Skeletal muscle satellite cell (primary cell): ENCODE measurements around the gene RNF215.
"Not testable (repeated sequence)": the region's sequence is repeated elsewhere in the genome, so short reads cannot be mapped to it uniquely, and the experiment has no call there.

Source experiments
- H3K27me3 ChIP-seq: 2 replicates; pipeline ENCODE4 v1.7.0; 2013; ENCODE audit warnings: low read length; ENCODE audit not compliant: control insufficient read depth, insufficient read depth
- H3K36me3 ChIP-seq: 2 replicates; pipeline ENCODE4 v1.7.0; 2013; ENCODE audit warnings: mild to moderate bottlenecking, control low read depth, low read length; ENCODE audit not compliant: insufficient read depth
- H3K4me1 ChIP-seq: 2 replicates; pipeline ENCODE4 v1.7.0; 2013; ENCODE audit warnings: low read length; ENCODE audit not compliant: control insufficient read depth, insufficient read depth
- H3K4me2 ChIP-seq: 2 replicates; pipeline ENCODE4 v1.7.0; 2013; ENCODE audit warnings: mild to moderate bottlenecking, low read length
- H3K4me3 ChIP-seq: 2 replicates; pipeline ENCODE4 v1.7.0; 2013; ENCODE audit warnings: low read length
- H3K9ac ChIP-seq: 2 replicates; pipeline ENCODE4 v1.7.0; 2013; ENCODE audit warnings: mild to moderate bottlenecking, low read depth, low read length, moderate library complexity
- H3K9me3 ChIP-seq: replicated peaks from 2 replicates; pipeline ENCODE4 v1.7.0; 2013; ENCODE audit warnings: mild to moderate bottlenecking, control low read depth, low read length

RNF215 gene

GRCh38 chr22:30402028-30402765 lies 15.0 kb upstream of the RNF215 start:
- Histone ChIP-seq H3K36me3 (peaks cover 56% of the 10 kb centered on the region), H3K4me2 (peak overlapping the region; percentile 48), H3K27me3 (no peaks in the 10 kb centered on the region), H3K9me3 (no peaks in the 10 kb centered on the region), H3K4me1 (peaks cover 61% of the 10 kb centered on the region), H3K4me3 (peak overlapping the region; percentile 28), H3K9ac (peak overlapping the region; percentile 3)

- H3K27me3 ChIP-seq, H3K9ac ChIP-seq, H3K9me3 ChIP-seq, H3K4me2 ChIP-seq, H3K4me3 ChIP-seq: not testable (repeated sequence)
- peaks cover 55% of the 10 kb centered on the region for H3K4me1 ChIP-seq
- H3K36me3 ChIP-seq, result peaks cover 46% of the 10 kb centered on the region
Observed at GRCh38 chr22:30401024-30401423, 13.8 kb upstream of the RNF215 start.

- no peaks in the 10 kb centered on the region for H3K27me3 ChIP-seq
- peaks cover 47% of the 10 kb centered on the region for H3K4me1 ChIP-seq
- peak overlapping the region; percentile 96 for H3K4me2 ChIP-seq
- peaks cover 39% of the 10 kb centered on the region for H3K36me3 ChIP-seq
- H3K9me3 ChIP-seq, result no peaks in the 10 kb centered on the region
- no peak overlapping the region for H3K9ac ChIP-seq
- peak overlapping the region; percentile 89 for H3K4me3 ChIP-seq
Observed at GRCh38 chr22:30400159-30400558, 12.9 kb upstream of the RNF215 start.

- peaks cover 43% of the 10 kb centered on the region for H3K4me1 ChIP-seq
- H3K9me3 ChIP-seq, result no peaks in the 10 kb centered on the region
- H3K4me3 ChIP-seq, result peak overlapping the region; percentile 89
- peak overlapping the region; percentile 87 for H3K9ac ChIP-seq
- H3K4me2 ChIP-seq, result peak overlapping the region; percentile 96
- H3K27me3 ChIP-seq, result no peaks in the 10 kb centered on the region
- H3K36me3 ChIP-seq, result peaks cover 36% of the 10 kb centered on the region
Observed at GRCh38 chr22:30399718-30400117, 12.5 kb upstream of the RNF215 start.

GRCh38 chr22:30398685-30399680 lies 11.8 kb upstream of the RNF215 start:
- H3K9ac ChIP-seq, result peak overlapping the region; percentile 87
- peak overlapping the region; percentile 96 for H3K4me2 ChIP-seq
- H3K9me3 ChIP-seq, result no peaks in the 10 kb centered on the region
- H3K4me1 ChIP-seq, result peaks cover 38% of the 10 kb centered on the region
- peak overlapping the region; percentile 89 for H3K4me3 ChIP-seq
- no peaks in the 10 kb centered on the region for H3K27me3 ChIP-seq
- H3K36me3 ChIP-seq, result peaks cover 33% of the 10 kb centered on the region

- peak overlapping the region; percentile 87 for H3K9ac ChIP-seq
- H3K27me3 ChIP-seq, result no peaks in the 10 kb centered on the region
- H3K4me3 ChIP-seq, result peak overlapping the region; percentile 89
- peaks cover 37% of the 10 kb centered on the region for H3K4me1 ChIP-seq
- H3K36me3 ChIP-seq, result peaks cover 26% of the 10 kb centered on the region
- H3K4me2 ChIP-seq, result peak overlapping the region; percentile 96
- no peaks in the 10 kb centered on the region for H3K9me3 ChIP-seq
Observed at GRCh38 chr22:30397656-30398635, 10.7 kb upstream of the RNF215 start.

- Histone ChIP-seq H3K9ac (peak within 1 kb of the TSS; percentile 87), H3K4me3 (peak within 1 kb of the TSS; percentile 89), H3K4me1 (peaks cover 30% of the 10 kb centered on the region), H3K27me3 (no peaks in the 10 kb centered on the region), H3K4me2 (peak within 1 kb of the TSS; percentile 96), H3K36me3 (peaks cover 17% of the 10 kb centered on the region), H3K9me3 (no peaks in the 10 kb centered on the region)
Observed at GRCh38 chr22:30396871-30397655, 9.9 kb upstream of the RNF215 start, which contains the start of gene SEC14L2. Gene SEC14L2, plus strand, starts transcription at chr22:30397018. Its CDS starts 99 bp downstream, at chr22:30397117.

- H3K4me1 ChIP-seq, result peaks cover 19% of the 10 kb centered on the region
- H3K36me3 ChIP-seq, result no peaks in the 10 kb centered on the region
- no peaks in the 10 kb centered on the region for H3K9me3 ChIP-seq
- no peak overlapping the region for H3K4me3 ChIP-seq
- no peak overlapping the region for H3K4me2 ChIP-seq
- H3K9ac ChIP-seq, result no peak overlapping the region
- H3K27me3 ChIP-seq, result no peaks in the 10 kb centered on the region
Observed at GRCh38 chr22:30393885-30394284, 6.7 kb upstream of the RNF215 start.

- no peaks in the 10 kb centered on the region for H3K9me3 ChIP-seq
- no peak overlapping the region for H3K4me2 ChIP-seq
- no peak overlapping the region for H3K9ac ChIP-seq
- no peaks in the 10 kb centered on the region for H3K36me3 ChIP-seq
- H3K27me3 ChIP-seq, result no peaks in the 10 kb centered on the region
- no peak overlapping the region for H3K4me3 ChIP-seq
- peaks cover 13% of the 10 kb centered on the region for H3K4me1 ChIP-seq
Observed at GRCh38 chr22:30393322-30393680, 6.1 kb upstream of the RNF215 start.

GRCh38 chr22:30392661-30393321 lies 5.6 kb upstream of the RNF215 start:
- Histone ChIP-seq H3K9me3 (no peaks in the 10 kb centered on the region), H3K4me1 (peaks cover 11% of the 10 kb centered on the region), H3K4me3 (no peak overlapping the region), H3K9ac (no peak overlapping the region), H3K4me2 (no peak overlapping the region), H3K27me3 (no peaks in the 10 kb centered on the region), H3K36me3 (no peaks in the 10 kb centered on the region)
